CD4-positive, alpha-beta T cell treated with Interleukin-12 subunit alpha and Interleukin-12 subunit beta, for 1 hour (primary cell): ENCODE data around the gene DEPP1.

Source experiments
- DNase-seq: peaks from one replicate; pipeline ENCODE4 v3.0.0-alpha.2; 2020

The DEPP1 gene

DNA sequence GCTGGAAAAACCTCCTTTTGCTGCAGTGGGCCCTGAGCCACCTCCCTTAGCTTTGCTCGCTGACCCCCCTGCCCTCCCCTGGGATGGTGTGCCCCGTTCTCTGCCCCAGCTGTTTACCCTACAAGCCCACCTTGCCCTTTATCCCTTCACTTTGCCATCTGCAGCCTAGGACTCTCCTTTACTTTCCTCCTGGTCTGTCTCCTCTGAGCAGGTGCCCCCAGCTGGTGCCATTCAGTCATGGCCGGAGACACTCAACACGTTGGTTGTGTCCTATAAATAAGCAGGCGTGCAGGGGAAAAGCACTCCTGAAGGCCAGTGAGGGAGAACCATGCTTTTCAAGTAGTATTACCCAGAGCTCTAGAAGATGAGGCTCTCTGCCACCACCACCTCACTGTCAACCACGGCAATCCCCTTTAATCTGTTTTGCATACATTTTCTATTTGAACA is 12.9 kb downstream of the DEPP1 start:
- no peak for DNase-seq

DNA sequence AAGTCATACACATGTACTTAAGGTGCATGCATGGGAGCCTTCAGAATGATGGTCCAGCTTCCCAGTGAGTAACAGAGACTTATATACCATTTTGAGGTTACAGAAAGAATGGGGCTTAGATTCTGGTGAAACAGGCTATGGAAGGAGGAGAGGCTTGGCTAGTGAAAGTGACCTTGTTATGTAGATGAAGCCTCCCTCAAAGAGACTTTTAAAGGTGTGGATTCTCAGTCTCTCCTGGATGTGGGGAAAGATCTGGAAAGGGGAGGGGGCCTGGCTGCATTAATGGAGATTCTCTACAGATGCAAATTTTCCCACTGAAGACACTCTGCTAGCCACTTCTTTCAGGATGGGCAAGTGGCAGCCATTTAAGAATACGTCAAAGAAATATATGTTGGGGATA is 13.5 kb downstream of the DEPP1 start:
- DNase-seq = no peak

DNA sequence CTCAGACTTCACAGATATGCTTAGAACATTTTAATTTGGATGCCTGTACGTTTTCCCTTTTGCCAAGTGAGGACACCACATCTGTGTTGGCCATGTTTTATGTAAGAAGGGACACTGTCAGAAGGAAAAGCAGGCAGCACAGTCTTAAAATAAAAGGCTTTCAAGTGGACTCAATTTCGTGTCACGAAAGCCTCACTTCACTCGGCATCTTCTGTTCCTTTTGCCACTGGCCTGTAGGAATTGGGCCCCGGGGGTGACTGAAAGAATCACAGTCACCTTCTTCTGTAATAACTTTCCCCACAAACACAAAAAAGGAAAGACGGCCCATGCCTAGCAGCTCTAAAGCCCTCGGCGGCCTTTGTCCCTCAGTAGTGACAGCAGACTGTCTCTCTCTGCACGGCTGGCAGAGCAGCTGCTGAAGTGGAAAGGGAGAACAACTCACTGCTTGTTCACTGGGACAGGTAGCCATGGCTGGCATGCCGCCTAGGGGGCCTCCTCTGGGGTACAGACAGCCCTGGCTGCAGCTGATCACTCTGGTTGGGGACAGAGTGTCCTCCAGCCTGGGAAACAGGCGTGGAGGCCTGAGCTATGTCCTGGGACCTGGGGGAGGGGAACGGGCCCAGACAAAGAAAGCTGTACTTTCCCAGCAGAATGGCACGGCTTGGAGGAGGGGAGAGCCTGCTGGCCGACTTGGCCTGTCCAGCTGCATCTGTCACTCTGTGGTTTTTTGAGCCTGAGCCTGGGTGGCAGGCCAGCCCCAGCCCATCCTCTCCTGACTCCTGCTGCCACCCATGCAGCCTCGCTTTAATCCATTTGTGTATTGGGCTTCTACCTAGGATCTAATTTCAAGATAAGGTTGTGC is 14.6 kb downstream of the DEPP1 start:
- no peak for DNase-seq

DNA sequence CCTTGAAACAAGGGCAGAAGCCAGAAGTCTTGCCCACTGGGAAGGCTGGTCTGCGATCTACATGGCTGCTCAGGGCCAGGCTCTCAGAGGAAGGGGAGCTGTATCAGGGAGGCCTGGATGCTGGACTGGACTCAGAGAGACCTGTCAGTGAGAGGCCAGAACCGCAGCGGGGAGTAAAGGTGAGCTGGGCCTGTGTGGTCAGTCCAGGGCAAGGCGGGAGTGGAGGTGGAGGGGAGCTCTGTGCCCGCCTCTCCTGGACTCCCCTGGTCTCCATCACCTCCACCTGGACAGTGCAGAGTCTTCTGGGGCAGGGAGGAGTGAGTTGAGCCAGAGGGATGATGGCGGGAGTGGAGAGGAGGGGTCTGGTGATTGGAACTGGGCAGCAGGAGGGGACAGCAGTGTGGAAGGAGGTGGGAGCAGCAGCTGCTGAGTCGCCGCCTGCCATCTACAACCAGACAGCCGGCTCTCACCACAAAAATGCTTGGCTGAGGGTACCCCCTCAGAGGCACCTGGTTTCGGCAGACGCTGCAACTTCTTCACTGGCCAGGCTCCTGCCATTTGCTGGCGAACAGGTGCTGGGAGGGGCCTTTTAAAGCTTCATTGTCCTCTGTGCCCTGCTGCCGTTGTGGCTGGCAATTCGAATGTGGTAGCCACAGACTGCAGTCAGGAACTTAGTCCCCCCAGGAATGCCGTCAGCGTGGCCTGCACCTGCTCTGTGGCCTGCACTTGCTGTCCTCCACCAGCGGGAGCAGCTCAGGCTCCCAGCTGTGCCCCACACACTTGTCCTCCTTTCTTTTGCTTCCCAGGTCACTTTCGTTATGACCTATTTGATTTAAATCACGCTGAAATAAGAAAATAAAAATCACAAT is 15.5 kb downstream of the DEPP1 start:
- DNase-seq = no peak

DNA sequence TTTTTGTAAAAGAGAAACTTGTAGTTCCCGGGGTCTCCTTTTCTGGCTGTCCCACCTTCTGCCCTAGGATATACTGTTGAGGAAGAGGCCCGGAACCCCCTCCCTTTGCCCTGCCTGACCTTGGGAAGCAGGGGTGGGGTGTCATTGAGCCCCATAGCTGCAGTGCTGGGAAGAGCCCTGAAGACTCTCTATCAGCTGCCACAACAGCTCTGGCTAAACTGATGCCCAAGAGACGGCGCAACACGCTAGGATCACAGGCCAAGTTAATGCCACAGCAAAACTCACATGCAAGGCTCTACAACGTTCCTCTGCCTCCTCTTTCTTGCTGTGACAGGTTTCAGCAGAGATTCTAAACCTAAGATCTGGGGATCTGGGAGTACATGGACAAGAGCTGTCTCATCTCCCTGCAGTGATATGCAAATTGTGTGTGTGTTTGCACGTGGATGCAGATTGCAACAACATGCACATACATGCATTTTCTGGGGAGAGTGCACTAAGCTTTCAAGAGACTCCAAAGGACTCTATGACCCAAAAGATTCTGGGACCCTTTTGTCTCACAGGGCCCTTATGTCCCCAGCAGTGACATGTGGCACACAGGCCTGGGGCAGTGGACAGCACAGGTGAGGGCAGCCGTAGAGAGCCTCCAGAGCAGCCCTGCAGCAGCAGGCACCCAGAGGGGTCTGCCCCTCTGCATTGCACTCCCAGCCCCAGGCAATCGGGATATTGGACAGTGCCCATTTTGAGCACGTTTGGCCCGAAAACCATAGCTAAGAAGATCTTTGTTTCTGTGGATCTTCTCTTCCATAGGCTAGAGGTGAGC is 16.5 kb downstream of the DEPP1 start:
- DNase-seq = no peak

DNA sequence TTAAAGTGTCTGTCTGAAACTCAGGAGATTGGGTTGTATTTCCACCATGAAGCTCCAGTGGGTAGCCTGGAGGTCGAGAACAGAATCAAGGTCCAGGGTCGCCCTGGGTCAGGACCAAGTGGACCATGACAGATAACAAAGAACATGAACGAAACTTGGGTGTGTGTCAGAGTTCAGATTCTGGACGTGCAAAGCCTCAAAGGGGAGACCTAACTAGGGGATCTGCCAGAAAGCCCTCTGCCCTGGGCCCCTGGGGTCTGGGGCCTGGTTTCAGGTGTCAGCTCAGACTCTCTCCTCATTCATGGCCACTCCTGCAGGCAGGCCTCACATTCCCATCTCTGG is 17.4 kb downstream of the DEPP1 start:
- DNase-seq = no peak

DNA sequence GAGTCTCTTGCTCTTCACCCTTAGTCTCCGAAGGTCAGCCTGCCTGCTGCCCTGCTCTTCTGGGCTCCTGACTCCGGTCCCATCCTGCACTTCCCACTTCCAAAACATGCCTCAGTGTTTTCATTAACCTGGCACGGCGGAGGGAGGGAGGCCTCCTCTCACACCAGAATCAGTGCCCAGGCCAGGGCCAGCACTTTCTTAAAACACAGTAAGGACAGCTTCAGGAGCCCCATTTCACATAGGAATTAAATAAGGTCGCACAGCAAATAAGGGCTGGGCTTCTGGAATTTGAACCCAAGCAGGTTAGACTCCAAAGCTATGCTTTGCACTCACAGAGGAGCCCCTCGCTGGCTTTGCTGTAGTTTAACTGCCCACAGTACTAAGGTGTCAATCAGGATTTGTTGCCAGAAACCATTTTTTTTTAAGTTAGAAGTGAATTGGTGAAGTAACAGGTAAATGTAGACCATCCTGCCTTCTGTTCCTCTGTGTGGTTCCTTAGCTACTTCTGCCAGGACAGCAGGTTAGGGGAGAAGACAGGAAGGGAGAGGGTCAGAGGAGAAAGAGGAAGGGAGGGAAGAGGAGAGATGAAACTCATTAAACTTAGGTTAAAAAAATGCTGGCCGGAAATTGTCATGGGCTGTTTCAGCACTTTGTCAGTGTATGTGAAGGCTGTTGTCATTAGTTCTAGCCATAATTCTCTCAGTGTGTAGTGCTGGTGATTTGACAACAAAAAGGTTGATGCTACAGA is 18.0 kb downstream of the DEPP1 start:
- DNase-seq = no peak

DNA sequence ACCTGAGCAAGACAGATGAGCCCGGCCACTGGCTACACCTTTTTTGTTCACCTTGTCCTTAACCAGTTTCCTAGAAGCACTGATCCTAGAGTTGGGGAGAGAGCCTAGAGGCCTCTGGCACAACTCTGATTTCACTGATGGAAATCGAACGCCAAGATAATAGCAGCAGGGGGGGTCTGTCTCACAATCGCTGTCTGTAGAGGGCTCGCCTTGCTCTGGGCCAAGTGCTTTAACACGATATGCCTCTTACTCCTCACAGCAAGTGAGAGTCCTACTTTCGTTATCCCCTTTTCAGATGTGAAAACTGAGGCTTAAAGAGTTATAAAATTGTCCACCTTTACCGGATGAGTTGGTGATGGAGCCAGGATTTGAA is 18.5 kb downstream of the DEPP1 start:
- no peak for DNase-seq

DNA sequence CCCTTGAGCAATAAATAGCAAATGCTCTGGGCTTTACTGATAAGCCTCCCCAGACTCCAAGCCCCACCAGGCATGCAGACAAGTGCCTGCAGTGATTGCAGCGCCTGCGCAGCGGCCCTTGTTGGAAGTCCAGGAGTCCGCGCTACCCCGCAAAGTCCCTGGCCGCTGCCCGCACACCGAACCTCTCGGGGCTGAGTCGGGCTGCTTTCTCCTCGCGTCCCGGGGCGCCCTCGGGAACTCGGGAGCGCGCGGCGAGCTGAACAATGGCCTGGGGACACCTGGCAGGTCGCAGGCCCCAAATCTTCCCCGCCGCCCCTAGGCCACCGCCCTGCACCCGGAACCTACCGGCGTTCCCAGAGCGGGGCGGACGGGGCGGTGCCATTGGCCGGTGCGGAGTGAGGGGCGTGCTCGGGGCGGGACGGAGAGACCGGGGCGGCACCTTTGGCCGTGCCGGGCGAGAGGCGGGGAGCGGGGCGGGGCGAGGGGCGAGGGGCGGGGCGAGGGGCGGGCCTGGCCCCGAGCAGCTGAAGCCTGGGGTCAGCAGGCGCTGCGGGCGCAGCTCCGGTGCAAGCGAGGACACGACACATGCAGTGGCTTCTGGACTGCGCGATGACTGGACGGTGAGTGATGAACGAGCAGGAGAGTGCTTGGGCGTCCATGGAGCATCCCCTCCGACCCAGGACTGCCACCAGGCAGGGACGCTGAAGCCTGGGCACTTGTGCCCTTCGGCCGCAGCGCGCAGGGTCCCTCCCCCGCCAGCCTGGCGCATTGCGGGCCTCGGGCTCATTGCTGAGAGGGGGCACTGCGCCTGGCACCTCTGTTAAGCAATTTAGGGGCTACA is 19.1 kb downstream of the DEPP1 start, which contains the start of gene RASSF4:
Gene RASSF4, plus strand, starts transcription at position 556 of the 841 bp plus-strand sequence. CDS start 10,401 bp downstream, outside the sequence.
- DNase-seq = peak; percentile 92

DNA sequence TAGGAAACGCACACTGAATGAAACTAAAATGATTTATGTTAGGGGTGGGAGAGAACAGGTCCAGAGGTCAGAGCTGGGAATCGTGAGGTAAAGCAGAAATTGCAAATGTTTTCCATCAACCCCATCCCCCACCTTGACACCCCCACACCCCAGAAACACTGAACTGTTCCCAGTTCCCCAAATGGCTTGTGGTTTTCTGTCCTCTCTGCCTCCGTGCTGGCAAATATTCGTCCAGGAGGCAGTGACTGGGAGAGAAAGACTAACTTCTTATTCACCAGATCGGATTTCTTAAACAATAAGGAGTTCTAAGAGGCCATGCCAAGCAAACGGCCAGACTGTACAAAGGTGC is 19.7 kb downstream of the DEPP1 start:
- no peak for DNase-seq

DNA sequence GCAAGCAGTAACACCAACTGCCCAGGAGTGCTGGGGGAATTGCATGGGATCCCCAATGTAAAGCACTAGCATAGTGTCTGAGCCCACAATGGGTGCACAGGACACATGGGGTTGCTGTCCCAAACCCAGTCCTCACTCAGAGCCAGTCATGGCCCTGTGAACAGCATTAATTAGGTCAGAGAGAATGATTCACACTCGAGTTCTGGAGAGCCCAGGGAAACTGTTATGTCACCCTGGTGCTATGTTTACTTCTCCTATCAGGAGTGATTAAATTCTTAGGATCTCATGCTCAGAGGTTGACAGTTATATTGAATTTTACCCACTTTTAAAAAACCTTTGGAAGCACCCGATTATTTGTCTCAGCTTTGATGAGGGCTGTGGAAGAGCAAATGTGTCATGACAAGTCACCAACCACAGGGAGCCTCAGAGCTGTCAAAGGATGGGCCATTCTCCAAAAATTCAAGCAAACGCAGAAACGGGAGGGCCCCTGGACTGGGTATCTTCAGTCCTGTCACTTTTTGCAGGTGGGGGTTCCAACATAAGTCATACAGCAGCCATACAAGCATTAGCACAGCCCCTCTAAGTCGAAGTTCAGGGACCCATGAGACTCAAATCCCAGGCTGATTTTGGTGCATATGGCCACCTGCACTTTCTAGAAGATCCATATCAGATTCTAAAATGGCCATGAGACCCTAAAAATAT is 20.3 kb downstream of the DEPP1 start:
- no peak for DNase-seq

DNA sequence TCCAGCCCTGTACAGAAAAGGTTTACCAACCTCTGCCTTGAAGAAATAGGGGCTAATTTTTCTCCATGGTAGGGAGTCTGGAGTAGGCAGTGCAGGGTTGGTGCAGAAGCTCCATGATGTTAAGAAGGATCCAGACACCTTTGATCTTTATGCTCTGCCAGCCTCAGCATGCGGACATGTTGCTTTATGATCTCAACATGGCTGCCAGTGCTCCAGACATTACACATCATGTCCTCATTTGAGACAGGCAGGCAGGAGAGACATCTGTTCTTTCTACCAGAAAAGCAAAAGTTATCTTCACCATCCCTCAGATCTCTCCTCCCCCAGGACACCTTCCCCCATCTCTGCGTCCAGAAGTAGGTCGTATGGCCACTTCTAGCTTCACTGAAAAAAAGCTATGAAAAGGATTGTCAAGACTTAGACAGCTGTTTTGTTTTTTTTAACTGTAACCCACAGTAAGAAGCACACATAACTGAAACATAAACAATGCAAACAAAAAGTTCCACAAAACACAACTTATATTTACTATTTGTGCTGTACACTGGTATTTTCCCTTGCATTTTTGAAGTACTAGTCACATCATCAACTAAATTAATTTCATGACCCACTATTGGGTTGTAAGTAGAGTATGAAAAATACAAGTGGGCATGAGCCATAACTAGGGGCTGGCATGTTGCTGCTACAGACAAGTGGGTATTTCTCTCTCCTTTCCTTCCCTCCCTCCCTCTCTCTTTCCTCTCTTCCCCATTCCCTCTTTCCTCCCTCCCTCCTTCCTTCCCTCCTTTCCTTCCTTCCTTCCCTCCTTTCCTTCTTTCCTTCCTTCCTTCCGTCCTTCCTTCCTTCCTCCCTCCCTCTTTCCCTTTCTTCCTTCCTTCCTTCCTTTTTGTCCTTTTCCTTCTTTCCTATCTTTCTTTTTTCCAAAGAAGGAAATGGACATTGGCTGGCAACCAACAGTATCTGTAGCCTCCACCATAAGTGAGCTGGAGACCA is 21.6 kb downstream of the DEPP1 start:
- no peak for DNase-seq

DNA sequence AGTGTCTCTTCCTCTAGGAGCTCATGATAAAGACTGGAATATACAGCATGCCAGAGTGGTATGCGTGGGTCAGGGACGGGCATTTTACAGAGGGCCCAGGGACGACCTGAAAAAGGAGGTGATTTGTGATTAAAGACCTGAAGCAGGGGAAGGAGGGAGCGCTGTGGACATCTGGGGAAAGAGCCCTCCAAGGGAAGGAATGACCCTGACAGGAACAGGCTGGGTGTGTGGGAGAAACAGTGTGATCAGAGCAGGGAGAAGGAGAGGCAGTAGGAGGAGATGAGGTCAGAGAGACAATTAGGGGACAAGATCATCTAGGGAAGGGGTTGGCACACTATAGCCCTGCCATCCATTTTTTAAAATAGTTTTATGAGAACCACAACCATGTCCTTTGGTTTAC is 22.4 kb downstream of the DEPP1 start:
- no peak for DNase-seq

DNA sequence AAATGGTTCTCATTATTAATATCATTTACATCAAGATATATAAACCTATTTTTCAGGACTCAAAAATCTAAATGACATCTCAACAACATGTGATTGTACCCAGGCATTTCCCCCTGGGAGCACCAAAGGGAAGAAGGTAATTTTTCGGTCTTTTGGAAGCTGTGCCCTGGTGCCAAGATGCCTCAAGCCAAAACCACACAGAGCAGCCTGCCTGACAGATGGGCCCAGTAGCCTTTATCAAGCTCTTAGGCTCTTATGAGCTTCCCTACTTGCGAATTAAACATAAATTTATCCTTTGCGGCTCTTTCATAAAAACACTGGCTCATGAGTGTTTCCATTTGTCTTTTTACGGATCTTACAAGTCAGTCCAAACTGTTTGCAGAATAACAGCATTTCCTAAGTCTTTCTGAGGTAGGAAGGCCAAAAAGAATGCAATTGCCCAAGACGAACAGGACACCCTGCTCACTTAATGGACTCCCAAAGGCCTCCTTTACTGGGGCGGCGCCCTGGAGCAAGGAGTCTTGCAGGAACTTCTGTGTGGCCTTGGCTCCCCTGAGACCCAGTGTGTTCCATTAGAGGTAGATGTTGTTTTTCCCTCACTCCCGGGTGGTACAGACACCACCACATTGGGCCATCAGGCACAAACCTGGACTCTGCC is 23.1 kb downstream of the DEPP1 start:
- no peak for DNase-seq

DNA sequence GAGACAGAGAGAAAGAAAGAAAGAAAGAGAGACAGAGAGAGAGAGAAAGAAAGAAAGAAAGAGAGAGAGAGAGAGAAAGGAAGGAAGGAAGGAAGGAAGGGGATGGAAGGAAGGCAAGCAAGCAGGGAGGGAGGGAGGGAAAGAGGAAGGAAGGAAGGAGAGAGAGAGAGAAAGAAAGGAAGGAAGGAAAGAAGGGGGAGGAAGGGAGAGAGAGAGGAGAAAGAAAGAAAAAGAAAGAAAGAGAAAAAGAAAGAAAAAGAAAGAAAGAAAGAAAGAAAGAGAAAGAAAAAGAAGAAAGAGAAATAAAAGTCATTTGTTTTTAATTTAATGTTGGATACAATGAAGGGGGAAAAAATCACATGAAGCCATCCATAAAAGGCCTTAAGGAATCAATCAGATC is 23.6 kb downstream of the DEPP1 start:
- DNase-seq = no peak

DNA sequence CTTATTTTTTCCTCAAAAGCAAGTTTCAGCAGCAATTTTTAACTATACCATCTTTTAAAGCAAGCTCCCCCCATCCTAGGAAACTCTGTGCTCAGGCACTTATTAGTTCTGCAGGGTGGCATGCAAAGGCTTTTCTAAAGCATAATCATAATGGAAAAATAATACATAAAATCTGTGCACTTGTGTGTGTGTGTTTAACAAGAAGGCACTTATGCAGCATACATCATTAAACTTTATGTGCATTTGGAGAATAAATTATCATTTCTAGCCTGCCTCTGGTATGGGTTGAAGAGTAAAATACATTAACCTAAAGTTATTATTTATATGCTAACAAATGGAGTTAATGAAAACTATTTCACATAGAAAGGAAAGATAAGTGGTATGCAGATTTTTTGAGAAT is 24.6 kb downstream of the DEPP1 start:
- DNase-seq = no peak

DNA sequence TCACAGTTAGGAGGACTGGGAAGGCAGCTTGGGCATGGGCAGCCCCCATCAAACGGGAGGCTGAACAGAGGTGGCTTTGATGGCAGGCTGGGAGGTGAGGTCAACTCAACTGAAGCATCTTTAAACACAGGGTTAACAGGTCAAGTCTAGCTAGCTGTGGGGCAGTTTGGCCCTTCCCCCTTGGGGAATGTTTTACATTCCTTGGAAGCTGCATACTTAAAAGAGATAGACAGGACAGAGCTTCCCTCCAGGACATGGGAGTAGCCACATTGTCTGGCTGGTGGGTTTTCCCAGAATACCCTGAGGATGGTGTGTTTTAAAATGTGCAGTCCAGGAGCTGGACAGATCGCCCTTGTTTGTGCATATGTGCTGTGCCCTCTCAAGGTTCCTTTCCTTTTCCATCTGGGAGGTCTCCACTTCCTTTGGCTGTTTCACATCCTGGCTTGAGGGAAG is 25.8 kb downstream of the DEPP1 start:
- no peak for DNase-seq

DNA sequence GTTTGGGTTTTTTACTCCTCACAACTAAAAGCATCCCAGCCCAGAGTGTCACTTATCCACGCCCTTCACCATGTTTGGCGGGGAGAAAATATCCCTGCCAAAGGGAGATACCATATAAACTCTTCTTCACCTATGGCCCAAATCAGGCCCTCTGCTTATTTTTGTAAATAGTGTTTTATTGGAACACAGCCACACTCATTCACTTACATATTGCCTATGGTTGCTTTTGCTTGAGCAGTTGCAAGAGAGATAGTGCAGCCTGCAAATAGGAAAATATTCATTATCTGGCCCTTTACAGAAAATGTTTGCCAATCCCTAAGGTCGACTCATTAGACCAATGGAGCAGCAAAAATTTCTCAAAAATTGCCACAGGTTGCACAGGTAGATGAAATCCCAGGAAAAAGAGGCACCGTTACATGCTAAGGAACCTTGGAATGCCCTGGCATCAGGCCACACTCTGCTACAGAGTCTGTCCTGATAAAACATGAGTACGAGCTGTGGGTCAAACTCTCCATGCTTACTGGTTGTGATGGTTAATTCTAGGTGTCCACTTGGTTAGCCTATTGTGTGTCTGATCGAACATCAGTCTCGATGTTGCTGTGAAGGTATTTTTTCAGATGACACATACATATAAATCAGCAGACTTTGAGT is 26.9 kb downstream of the DEPP1 start:
- no peak for DNase-seq
